Nephron progenitor cell (in vitro differentiated cells): ENCODE measurements around the gene PYY.
"Not testable (repeated sequence)": the region's sequence is repeated elsewhere in the genome, so short reads cannot be mapped to it uniquely, and the experiment has no call there.

Experiments
- DNase-seq: peaks from one replicate; pipeline ENCODE4 v3.0.0; 2021
- H3K27ac Mint-ChIP-seq: 2 replicates; pipeline ENCODE4 v1.8.0; 2021; ENCODE audit warnings: mild to moderate bottlenecking, moderate library complexity, mixed read lengths
- H3K27me3 Mint-ChIP-seq: 2 replicates; pipeline ENCODE4 v1.8.0; 2021; ENCODE audit warnings: mild to moderate bottlenecking, low read depth, mixed read lengths; ENCODE audit not compliant: poor library complexity
- H3K36me3 Mint-ChIP-seq: 2 replicates; pipeline ENCODE4 v1.8.0; 2021; ENCODE audit warnings: low read depth, mixed read lengths
- H3K4me1 Mint-ChIP-seq: 2 replicates; pipeline ENCODE4 v1.8.0; 2021; ENCODE audit warnings: mixed read lengths
- H3K4me3 Mint-ChIP-seq: 2 replicates; pipeline ENCODE4 v1.8.0; 2021; ENCODE audit warnings: mild to moderate bottlenecking, moderate library complexity, mixed read lengths
- H3K9me3 Mint-ChIP-seq: 2 replicates; pipeline ENCODE4 v1.8.0; 2021; ENCODE audit warnings: mild to moderate bottlenecking, moderate library complexity, mixed read lengths
- CTCF ChIP-seq: fragments of 200-600 bp; sonication (generic); IDR thresholded peaks from 2 replicates; pipeline ENCODE4 v1.5.0; 2021; ENCODE audit warnings: antibody characterized with exemption

Gene PYY

DNA sequence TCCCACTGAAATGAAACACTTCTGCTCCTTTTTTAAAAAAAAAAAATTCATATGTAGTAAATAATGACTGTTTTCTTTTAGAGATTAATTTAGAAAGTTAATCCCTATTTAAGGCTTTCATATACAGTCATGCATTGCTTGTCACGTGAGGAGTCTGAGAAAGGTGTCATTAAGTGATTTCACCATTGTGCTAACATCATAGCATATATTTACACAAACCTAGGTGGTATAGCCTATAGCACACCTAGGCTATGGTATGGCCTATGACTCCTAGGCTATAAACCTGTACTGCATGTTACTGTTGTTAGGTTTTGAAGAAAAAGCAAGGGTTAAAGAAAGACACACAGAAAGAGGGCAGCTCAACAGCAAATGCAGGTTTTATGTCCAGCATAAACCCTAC lies 25.1 kb downstream of the PYY start:
- H3K36me3 Mint-ChIP-seq: no peaks in the 10 kb centered on the region
- no peak for TF ChIP-seq CTCF
- peaks cover 8% of the 10 kb centered on the region for H3K9me3 Mint-ChIP-seq
- peaks cover 60% of the 10 kb centered on the region for H3K27me3 Mint-ChIP-seq
- DNase-seq: no peak
- H3K4me1 Mint-ChIP-seq: peaks cover 51% of the 10 kb centered on the region
- no peak overlapping the region for H3K27ac Mint-ChIP-seq
- no peak overlapping the region for H3K4me3 Mint-ChIP-seq

DNA sequence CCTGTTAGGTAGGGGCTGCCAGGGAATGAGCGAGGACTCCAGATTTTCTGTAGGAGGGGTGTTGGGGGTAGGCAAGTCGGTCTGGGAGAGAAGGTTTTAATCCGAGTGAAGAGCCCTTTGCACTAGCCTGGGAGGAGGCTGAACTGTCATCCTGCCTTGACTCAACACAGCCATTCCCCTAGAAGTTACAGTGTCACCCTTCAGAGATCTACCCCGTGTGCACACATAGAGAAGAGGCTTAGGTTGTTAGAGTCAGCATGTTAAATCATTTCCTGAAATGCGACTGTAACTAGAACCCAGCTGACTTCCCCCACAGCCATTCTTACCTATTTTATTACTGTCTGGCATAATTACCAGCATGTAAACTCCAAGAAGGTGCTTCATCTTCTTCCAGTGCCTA lies 25.8 kb downstream of the PYY start:
- H3K27ac Mint-ChIP-seq: peak overlapping the region; percentile 14
- DNase-seq, H3K36me3 Mint-ChIP-seq, H3K9me3 Mint-ChIP-seq: not testable (repeated sequence)
- peaks cover 64% of the 10 kb centered on the region for H3K27me3 Mint-ChIP-seq
- H3K4me3 Mint-ChIP-seq: peak overlapping the region; percentile 66
- peaks cover 48% of the 10 kb centered on the region for H3K4me1 Mint-ChIP-seq

GRCh38 chr17:43927060-43927864 lies 26.5 kb downstream of the PYY start:
- no peak for DNase-seq
- Mint-ChIP-seq H3K27me3 (peaks cover 62% of the 10 kb centered on the region), H3K4me3 (peak overlapping the region; percentile 77), H3K27ac (no peak overlapping the region), H3K4me1 (peaks cover 48% of the 10 kb centered on the region), H3K36me3 (no peaks in the 10 kb centered on the region), H3K9me3 (peaks cover 8% of the 10 kb centered on the region)
- no peak for TF ChIP-seq CTCF

GRCh38 chr17:43924558-43924957 lies 29.2 kb downstream of the PYY start:
- TF ChIP-seq CTCF: no peak
- Mint-ChIP-seq H3K27me3 (peaks cover 54% of the 10 kb centered on the region), H3K4me3 (no peak overlapping the region)

DNA sequence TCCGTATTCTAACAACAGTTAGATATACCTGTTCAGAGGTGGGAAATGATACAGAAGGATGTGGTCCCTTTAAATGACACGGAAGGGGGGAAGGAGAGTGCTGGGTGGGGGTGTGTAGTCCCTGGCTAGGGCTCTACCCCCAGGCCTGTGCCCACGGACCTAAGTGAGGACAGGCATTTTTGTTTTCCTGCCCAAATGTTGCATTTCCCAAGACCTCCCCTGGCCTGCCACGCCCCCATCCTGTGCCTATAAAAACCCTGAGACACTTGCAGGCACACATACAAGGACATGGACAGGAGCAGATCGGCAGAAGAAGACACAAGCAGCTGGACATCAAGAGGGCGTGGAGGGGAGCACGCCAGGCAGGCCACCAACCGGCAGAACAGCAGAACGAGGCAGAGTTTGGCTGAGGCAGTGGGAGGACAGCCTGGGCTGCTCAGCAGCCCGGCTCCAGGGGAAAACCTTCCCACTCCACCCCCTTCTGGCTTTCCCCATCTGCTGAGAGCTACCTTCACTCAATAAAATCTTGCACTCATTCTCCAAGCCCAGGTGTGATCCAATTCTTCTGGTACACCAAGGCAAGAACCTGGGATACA lies 33.1 kb downstream of the PYY start:
- no peak for DNase-seq
- Mint-ChIP-seq H3K27ac (no peak overlapping the region), H3K9me3 (no peaks in the 10 kb centered on the region), H3K4me1 (peaks cover 25% of the 10 kb centered on the region), H3K27me3 (peaks cover 46% of the 10 kb centered on the region), H3K36me3 (no peaks in the 10 kb centered on the region), H3K4me3 (no peak overlapping the region)
- no peak for TF ChIP-seq CTCF

More at GRCh38 chr17:43924558-43924957, 29.2 kb downstream of the PYY start:
- Mint-ChIP-seq H3K9me3 (peaks cover 8% of the 10 kb centered on the region), H3K36me3 (no peaks in the 10 kb centered on the region), H3K27ac (no peak overlapping the region), H3K4me1 (peaks cover 42% of the 10 kb centered on the region)
- no peak for DNase-seq

DNA sequence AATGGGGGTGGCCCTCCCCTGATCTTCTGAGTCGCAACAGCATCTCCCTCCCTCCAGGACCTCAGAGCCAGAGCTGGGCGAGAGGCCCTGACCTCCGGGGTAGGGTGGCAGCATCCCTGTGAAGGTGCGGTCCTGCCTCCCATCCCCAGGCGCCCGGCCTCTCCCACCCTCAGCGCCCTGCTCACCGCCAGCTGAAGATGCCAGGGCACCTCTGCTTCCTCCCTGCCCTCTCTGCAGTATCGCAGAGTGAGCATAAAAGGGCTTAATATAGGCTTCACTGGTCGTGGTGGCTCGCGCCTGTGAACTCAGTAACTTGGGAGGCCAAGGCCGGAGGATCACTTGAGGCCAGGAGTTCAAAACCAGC lies 35.7 kb downstream of the PYY start:
- peaks cover 30% of the 10 kb centered on the region for H3K27me3 Mint-ChIP-seq
- TF ChIP-seq CTCF: no peak

More for the DNA sequence above, 35.7 kb downstream of the PYY start:
- no peak overlapping the region for H3K27ac Mint-ChIP-seq
- H3K4me1 Mint-ChIP-seq: peaks cover 25% of the 10 kb centered on the region
- H3K4me3 Mint-ChIP-seq: no peak overlapping the region
- no peak for DNase-seq
- no peaks in the 10 kb centered on the region for H3K9me3 Mint-ChIP-seq
- no peaks in the 10 kb centered on the region for H3K36me3 Mint-ChIP-seq
